A172 (cell line): ENCODE measurements around the gene BTLA. TPM values are rescaled to one million over a fixed set of nuclear protein-coding genes. Genes with fewer than 3 reads are reported as not detected.
"Not testable (repeated sequence)": the region's sequence is repeated elsewhere in the genome, so short reads cannot be mapped to it uniquely, and the experiment has no call there.

Experiments used
- DNase-seq: peaks from one replicate; pipeline ENCODE4 v3.0.0-alpha.2; 2015; ENCODE audit warnings: low spot score
- total RNA-seq: library from RNA; depleted of rRNA; stranded (reverse); fragments of >200 nt; shearing (Covaris generic); gene quantifications from 2 replicates; pipeline ENCODE4 v1.2.3, GENCODE V29; 2014; rRNA removed

The BTLA gene
- total RNA-seq, 1 experiment from 2014 or later = not detected

GRCh38 chr3:112446343-112446742 lies 52.9 kb downstream of the BTLA start:
- DNase-seq = peak; percentile 4

GRCh38 chr3:112445839-112446238 lies 53.4 kb downstream of the BTLA start:
- DNase-seq = no peak

GRCh38 chr3:112437146-112438022 lies 61.9 kb downstream of the BTLA start:
- peak; percentile 23 for DNase-seq

GRCh38 chr3:112429960-112430359 lies 69.3 kb downstream of the BTLA start:
- DNase-seq = no peak

GRCh38 chr3:112427123-112427522 lies 72.1 kb downstream of the BTLA start:
- DNase-seq = no peak

- no peak for DNase-seq
Observed at GRCh38 chr3:112425858-112426750, 73.2 kb downstream of the BTLA start.

- no peak for DNase-seq
Observed at GRCh38 chr3:112425382-112425781, 73.9 kb downstream of the BTLA start.

- no peak for DNase-seq
Observed at GRCh38 chr3:112424394-112424793, 74.9 kb downstream of the BTLA start.

GRCh38 chr3:112422921-112423320 lies 76.4 kb downstream of the BTLA start:
- DNase-seq = not testable (repeated sequence)

GRCh38 chr3:112418526-112418925 lies 80.7 kb downstream of the BTLA start:
- DNase-seq = not testable (repeated sequence)

GRCh38 chr3:112417696-112418318 lies 81.5 kb downstream of the BTLA start:
- DNase-seq = no peak

GRCh38 chr3:112416391-112417212 lies 82.7 kb downstream of the BTLA start:
- DNase-seq = no peak

- no peak for DNase-seq
Observed at GRCh38 chr3:112415390-112415789, 83.9 kb downstream of the BTLA start.

Other genes starting within 250 kb of the BTLA start
- not detected in 2 replicates for gene SLC9C1, start 205.3 kb downstream of the BTLA start, total RNA-seq
- not detected in 2 replicates for gene CD200, start 166.3 kb downstream of the BTLA start, total RNA-seq
- gene ATG3, start 62.5 kb upstream of the BTLA start, total RNA-seq = 87.3 and 136 TPM in 2 replicates
- 47.5 and 48.4 TPM in 2 replicates for gene SLC35A5, start 62.6 kb upstream of the BTLA start, total RNA-seq
- gene CCDC80, start 141.7 kb upstream of the BTLA start, total RNA-seq = 24.4 and 56.8 TPM in 2 replicates